IMR-90 (cell line): ENCODE results near the gene KY. TPM values are rescaled to one million over a fixed set of nuclear protein-coding genes. Genes with fewer than 3 reads are reported as not detected.

Experiments
- ATAC-seq: fragments of 200-7000 bp; cut with Tn5 transposase; 2 replicates; pipeline ENCODE4 v1.9.1; 2020; ENCODE audit warnings: low read depth, mild to moderate bottlenecking, moderate library complexity
- Bru-seq: library from RNA; stranded (reverse); fragments of 400-500 nt; gene quantifications from one replicate; lab custom pipeline; 2021; lab: Mats Ljungman, UMichigan
- BruChase-seq, 2 experiments: library from RNA; stranded (reverse); fragments of 400-500 nt; gene quantifications; one replicate each; lab custom pipeline; 2021; lab: Mats Ljungman, UMichigan
- BruUV-seq: library from RNA; stranded (reverse); fragments of 400-500 nt; replicated peaks from 2 replicates; lab custom pipeline; 2021; lab: Mats Ljungman, UMichigan
- CTCF ChIA-PET: fragments of 300-600 bp; formaldehyde crosslinking; extraction: SDS; loops from one replicate; lab custom pipeline; 2021; ENCODE audit warnings: antibody characterized with exemption; lab: Yijun Ruan, JAX
- POLR2A ChIA-PET: fragments of 300-600 bp; sonication (Branson Sonifier 250); formaldehyde crosslinking; loops from one replicate; lab custom pipeline; 2022; ENCODE audit warnings: antibody characterized with exemption; ENCODE audit not compliant: unreplicated experiment; lab: Charles Lee
- DNase-seq: peaks from one replicate; pipeline ENCODE4 v3.0.0; 2013
- H2AFZ ChIP-seq: replicated peaks from 2 replicates; pipeline ENCODE3; 2013; ENCODE audit warnings: low read length, mild to moderate bottlenecking; ENCODE audit not compliant: poor library complexity
- H2AK5ac ChIP-seq: 2 replicates; pipeline ENCODE4 v1.6.1; 2013; ENCODE audit warnings: low read depth, low read length, inconsistent platforms
- H2AK9ac ChIP-seq: replicated peaks from 2 replicates; pipeline ENCODE3; 2013; ENCODE audit warnings: mild to moderate bottlenecking, low read depth, low read length, moderate library complexity; ENCODE audit not compliant: poor library complexity
- H2BK120ac ChIP-seq: 2 replicates; pipeline ENCODE4 v1.6.1; 2013; ENCODE audit warnings: low read depth, low read length, inconsistent platforms
- H2BK15ac ChIP-seq: 3 replicates; pipeline ENCODE4 v1.6.1; 2013; ENCODE audit warnings: low read depth, low read length, inconsistent platforms
- H2BK20ac ChIP-seq: 2 replicates; pipeline ENCODE4 v1.6.1; 2013; ENCODE audit warnings: low read depth, mild to moderate bottlenecking, inconsistent platforms, low read length, moderate library complexity
- H2BK5ac ChIP-seq: 2 replicates; pipeline ENCODE4 v1.6.1; 2013; ENCODE audit warnings: mild to moderate bottlenecking, low read depth, low read length, inconsistent platforms; ENCODE audit not compliant: poor library complexity, severe bottlenecking
- H3K14ac ChIP-seq: replicated peaks from 2 replicates; pipeline ENCODE4 v1.6.1; 2013; ENCODE audit warnings: low read depth, low read length, inconsistent platforms
- H3K18ac ChIP-seq: 2 replicates; pipeline ENCODE4 v1.6.1; 2013; ENCODE audit warnings: low read depth, low read length, control low read depth
- H3K23ac ChIP-seq: 2 replicates; pipeline ENCODE4 v1.6.1; 2013; ENCODE audit warnings: low read depth, low read length, inconsistent platforms
- H3K27ac ChIP-seq: 2 replicates; pipeline ENCODE4 v1.5.1; 2013; ENCODE audit warnings: mild to moderate bottlenecking, control low read depth, low read length; ENCODE audit not compliant: insufficient read depth
- H3K27me3 ChIP-seq: 2 replicates; pipeline ENCODE4 v1.6.1; 2013; ENCODE audit warnings: low read length; ENCODE audit not compliant: control insufficient read depth, insufficient read depth
- H3K36me3 ChIP-seq: 2 replicates; pipeline ENCODE4 v1.6.1; 2013; ENCODE audit warnings: low read length, mixed read lengths; ENCODE audit not compliant: control insufficient read depth, insufficient read depth
- H3K4ac ChIP-seq: 2 replicates; pipeline ENCODE4 v1.6.1; 2013; ENCODE audit warnings: low read depth, low read length, inconsistent platforms
- H3K4me1 ChIP-seq: 2 replicates; pipeline ENCODE4 v1.6.1; 2013; ENCODE audit warnings: low read length, mixed read lengths; ENCODE audit not compliant: control insufficient read depth, insufficient read depth
- H3K4me2 ChIP-seq: 2 replicates; pipeline ENCODE4 v1.6.1; 2013; ENCODE audit warnings: low read depth, mild to moderate bottlenecking, control low read depth, low read length, moderate library complexity
- H3K4me3 ChIP-seq: 2 replicates; pipeline ENCODE4 v1.5.1; 2013; ENCODE audit warnings: low read depth, mild to moderate bottlenecking, control low read depth, low read length, moderate library complexity; ENCODE audit not compliant: insufficient read depth
- H3K56ac ChIP-seq: 2 replicates; pipeline ENCODE4 v1.6.1; 2013; ENCODE audit warnings: low read length, inconsistent platforms; ENCODE audit not compliant: insufficient read depth; ENCODE audit errors: extremely low read depth
- H3K79me1 ChIP-seq, 2 experiments: 2 replicates each; pipeline ENCODE4 v1.6.1; 2013; ENCODE audit warnings: low read length in 2 of 2, inconsistent platforms in 1 of 2, low read depth in 1 of 2
- H3K9ac ChIP-seq: 2 replicates; pipeline ENCODE4 v1.6.1; 2013; ENCODE audit warnings: low read depth, low read length, control low read depth
- H3K9me1 ChIP-seq: 2 replicates; pipeline ENCODE4 v1.6.1; 2013; ENCODE audit warnings: low read length, inconsistent platforms; ENCODE audit not compliant: insufficient read depth
- H3K9me3 ChIP-seq: 2 replicates; pipeline ENCODE4 v1.6.1; 2013; ENCODE audit warnings: low read length; ENCODE audit not compliant: control insufficient read depth, insufficient read depth
- H4K20me1 ChIP-seq: 2 replicates; pipeline ENCODE4 v1.6.1; 2013; ENCODE audit warnings: low read length, inconsistent platforms; ENCODE audit not compliant: insufficient read depth
- H4K5ac ChIP-seq: 2 replicates; pipeline ENCODE4 v1.6.1; 2013; ENCODE audit warnings: mild to moderate bottlenecking, low read depth, low read length, control low read depth
- H4K8ac ChIP-seq, 2 experiments: 2 replicates each; pipeline ENCODE4 v1.6.1; 2013; ENCODE audit warnings: low read depth in 2 of 2, low read length in 2 of 2, control low read depth in 1 of 2, inconsistent platforms in 1 of 2
- H4K91ac ChIP-seq: 2 replicates; pipeline ENCODE4 v1.6.1; 2013; ENCODE audit warnings: low read depth, low read length, inconsistent platforms; ENCODE audit not compliant: insufficient read depth
- CTCF ChIP-seq: conservative IDR thresholded peaks from 2 replicates; pipeline ENCODE4 v1.5.1; 2012; ENCODE audit warnings: mild to moderate bottlenecking, low read depth, low read length, improper control_type of control experiment
- MAFK ChIP-seq: IDR thresholded peaks from 2 replicates; pipeline ENCODE4 v1.6.1; 2012; ENCODE audit warnings: low read depth, low read length, improper control_type of control experiment
- NFE2L2 ChIP-seq: fragments of 150-350 bp; IDR thresholded peaks from 2 replicates; pipeline ENCODE4 v1.6.1; 2016; ENCODE audit warnings: low read depth, mild to moderate bottlenecking, low read length
- RFX5 ChIP-seq: IDR thresholded peaks from 2 replicates; pipeline ENCODE4 v1.8.0; 2012; ENCODE audit warnings: low read depth, mild to moderate bottlenecking, low read length, moderate library complexity
- SMC3 ChIP-seq: fragments of 150-350 bp; IDR thresholded peaks from 2 replicates; pipeline ENCODE4 v1.6.1; 2016; ENCODE audit warnings: low read depth, mild to moderate bottlenecking, antibody characterized with exemption, low read length, moderate library complexity
- WGBS, 2 experiments: methylation state at CpG; one replicate each; pipeline versions ENCODE4 v1.1.5 to v1.1.7; 2013; ENCODE audit warnings: missing lambda C conversion rate in 2 of 2; ENCODE audit not compliant: insufficient read length in 1 of 2; ENCODE audit errors: extremely low coverage in 2 of 2; 5-methylcytosine and 5-hydroxymethylcytosine counted together
- dilution Hi-C: fragments of 300-500 bp; cut with HindIII; formaldehyde crosslinking; loops from one replicate; pipeline ENCODE4 v1.14.3; 2018; ENCODE audit warnings: low sequenced_read_pairs; ENCODE audit not compliant: unreplicated experiment
- in situ Hi-C: fragments of 300-500 bp; cut with MboI; formaldehyde crosslinking; loops from 3 replicates; pipeline ENCODE4 v1.14.3; 2019; ENCODE audit warnings: low sequenced_read_pairs, inconsistent platforms, mixed read lengths
- intact Hi-C: fragments of 100-400 bp; cut with micrococcal nuclease; formaldehyde crosslinking; loops from 2 replicates; pipeline ENCODE4 v1.10.0; 2022
- long read RNA-seq: library from polyadenylated mRNA; unstranded; transcript quantifications from one replicate; pipeline ENCODE4 v2.0.0, GENCODE V29; 2021; ENCODE audit not compliant: unreplicated experiment
- polyA plus RNA-seq, 3 experiments: library from polyadenylated mRNA; depleted of rRNA; stranded (reverse); fragments of >200 nt; gene quantifications; 2 replicates each; pipeline ENCODE4 v1.2.3, GENCODE V29; 2012; ENCODE audit warnings: low replicate concordance in 1 of 3
- total RNA-seq: library from RNA; depleted of rRNA; stranded (reverse); fragments of >200 nt; gene quantifications from 2 replicates; pipeline ENCODE4 v1.2.3, GENCODE V29; 2012; rRNA removed

Gene KY
- total RNA-seq, result under 0.01 TPM in 2 replicates
- polyA plus RNA-seq (2012; rRNA removed), result 0.04 and 0.09 TPM in 2 replicates
- 0.02 TPM in 2 replicates for polyA plus RNA-seq (2012; cell fraction: cytosol; rRNA removed)
- polyA plus RNA-seq (2012; cell fraction: nucleus; rRNA removed; ENCODE audit: low replicate concordance), result 0.02 and 0.04 TPM in 2 replicates
- percentile 10 among the genes with signal in this experiment for Bru-seq, nascent RNA
- percentile 6 among the genes with signal in this experiment for BruChase-seq, experiment 1, labeled RNA remaining after a 6-hour chase
- BruChase-seq, experiment 2, labeled RNA remaining after a 2-hour chase, result percentile 9 among the genes with signal in this experiment
- long read RNA-seq, partial matches to known transcripts, result 0 of 1 reads
- long read RNA-seq, other reads (novel, unspliced or antisense), result 1 of 1 reads

- 0 out of 2 replicates have a peak within 1 kb of the TSS, but pooled peaks have one; percentile 52 for H3K23ac ChIP-seq
- no peaks in the 10 kb centered on the region for H3K9me3 ChIP-seq
- peak within 1 kb of the TSS; percentile 87 for H2AK9ac ChIP-seq
- H3K36me3 ChIP-seq, result no peaks in the 10 kb centered on the region
- peak within 1 kb of the TSS; percentile 43 for H3K4me3 ChIP-seq
- ATAC-seq (peak; percentile 86), DNase-seq (peak; percentile 26)
- no peak within 1 kb of the TSS for H4K8ac ChIP-seq
- H4K5ac ChIP-seq, result no peak within 1 kb of the TSS
- no peak for TF ChIP-seq SMC3
- TF ChIP-seq CTCF, result peak; percentile 28
- TF ChIP-seq RFX5, result no peak
- TF ChIP-seq MAFK, result peak; percentile 80
- no peak for TF ChIP-seq NFE2L2
- H2AK5ac ChIP-seq, result no peak within 1 kb of the TSS
- H3K27ac ChIP-seq, result no peak within 1 kb of the TSS
- H3K4ac ChIP-seq, result no peak within 1 kb of the TSS
- H3K56ac ChIP-seq, result no peak within 1 kb of the TSS
- no peak within 1 kb of the TSS for H4K91ac ChIP-seq
- H3K27me3 ChIP-seq, result peaks cover 24% of the 10 kb centered on the region
- no TSS peak for BruUV-seq
- H2AFZ ChIP-seq, result peak within 1 kb of the TSS; percentile 88
- H3K4me1 ChIP-seq, result no peaks in the 10 kb centered on the region
- no peak within 1 kb of the TSS for H2BK20ac ChIP-seq
- H3K79me1 ChIP-seq, result no peaks in the 10 kb centered on the region
- H3K14ac ChIP-seq, result no peak within 1 kb of the TSS
- in situ Hi-C loops (no loop called here), intact Hi-C loops (no loop called here), dilution Hi-C loops (no loop called here)
- 6% methylated on average over 56 of the region's 77 CpGs; no CpG with 5 or more reads in 1 of the 2 experiments for WGBS, 2 experiments
- no peak within 1 kb of the TSS for H3K9ac ChIP-seq
- H3K4me2 ChIP-seq, result peak within 1 kb of the TSS; percentile 87
- H3K18ac ChIP-seq, result no peak within 1 kb of the TSS
- no peak within 1 kb of the TSS; the same call in 1 of the 2 replicates for H2BK120ac ChIP-seq
- POLR2A ChIA-PET, result no interaction called here
- CTCF ChIA-PET, result no interaction called here
- no peak within 1 kb of the TSS for H2BK15ac ChIP-seq
- H4K20me1 ChIP-seq, result no peaks in the 10 kb centered on the region
- H3K9me1 ChIP-seq, result no peaks in the 10 kb centered on the region; the same call in 1 of the 2 replicates
- no peak within 1 kb of the TSS for H2BK5ac ChIP-seq
These were observed at the start of gene KY for GRCh38 chr3:134650431-134651346. KY (minus strand) TSS chr3:134651022; CDS start chr3:134650960, 62 bp downstream.
